K562 (cell line): ENCODE data around the gene MKRN2OS. TPM values are rescaled to one million over a fixed set of nuclear protein-coding genes. Genes with fewer than 3 reads are reported as not detected.

Experiments
- ATAC-seq: fragments of 200-7000 bp; cut with Tn5 transposase; 3 replicates; pipeline ENCODE4 v1.9.1; 2020; ENCODE audit warnings: moderate library complexity
- BruUV-seq: library from RNA; stranded (reverse); fragments of 400-500 nt; replicated peaks from 2 replicates; lab custom pipeline; 2021; lab: Mats Ljungman, UMichigan
- CTCF ChIA-PET: fragments of 300-600 bp; formaldehyde crosslinking; extraction: SDS; loops from one replicate; lab custom pipeline; 2021; ENCODE audit warnings: low intra/inter-chr PET ratio; lab: Yijun Ruan, JAX
- POLR2A ChIA-PET: fragments of 300-600, 350-650 bp; sonication (Branson Sonifier 250); formaldehyde crosslinking; extraction: SDS; loops from one replicate; lab custom pipeline; 2021; ENCODE audit warnings: antibody characterized with exemption, inconsistent platforms; lab: Yijun Ruan, JAX
- DNase-seq, 4 experiments: peaks; one replicate each; pipeline versions ENCODE4 v3.0.0 to v3.0.0-alpha.2; 2011 to 2018; ENCODE audit warnings: low spot score in 3 of 4, mixed read lengths in 3 of 4; ENCODE audit errors: extremely low read depth in 1 of 4
- FAIRE-seq: peaks from 2 replicates; lab custom pipeline; 2011; peaks lifted over from hg19 to GRCh38; lab: Jason Lieb, UNC
- H2AFZ ChIP-seq: 2 replicates; pipeline ENCODE4 v1.6.0; 2011; ENCODE audit warnings: low read depth, low read length, control low read depth, inconsistent platforms
- H3K27ac ChIP-seq: fragments of 200-600 bp; 3 replicates; pipeline ENCODE4 v1.8.0; 2011; ENCODE audit warnings: low read depth, mild to moderate bottlenecking, control low read depth, inconsistent platforms, low read length, moderate library complexity, mixed read lengths; ENCODE audit errors: extremely low read depth
- H3K27me3 ChIP-seq, 2 experiments: fragments of 300-600 bp in 1 of 2; 2 replicates in 1 of 2; 3 replicates in 1 of 2; pipeline versions ENCODE4 v1.6.0 to v1.8.0; 2011; ENCODE audit warnings: inconsistent platforms in 2 of 2, low read length in 2 of 2, mild to moderate bottlenecking in 1 of 2, mixed read lengths in 1 of 2, moderate library complexity in 1 of 2; ENCODE audit not compliant: control insufficient read depth in 2 of 2, insufficient read depth in 2 of 2
- H3K36me3 ChIP-seq: fragments of 300-600 bp; 3 replicates; pipeline ENCODE4 v1.8.0; 2011; ENCODE audit warnings: mild to moderate bottlenecking, low read length, inconsistent platforms; ENCODE audit not compliant: control insufficient read depth, insufficient read depth
- H3K4me1 ChIP-seq, 2 experiments: fragments of 200-600 bp in 1 of 2; replicated peaks in 1 of 2; 2 replicates in 1 of 2; 3 replicates in 1 of 2; pipeline versions ENCODE4 v1.5.1 to v1.8.0; 2011; ENCODE audit warnings: inconsistent platforms in 2 of 2, low read length in 2 of 2, mild to moderate bottlenecking in 1 of 2, mixed read lengths in 1 of 2, moderate library complexity in 1 of 2; ENCODE audit not compliant: control insufficient read depth in 2 of 2, insufficient read depth in 2 of 2
- H3K4me2 ChIP-seq: 2 replicates; pipeline ENCODE4 v1.6.1; 2011; ENCODE audit warnings: low read length, control low read depth, inconsistent platforms, mixed read lengths; ENCODE audit not compliant: insufficient read depth
- H3K4me3 ChIP-seq: fragments of 200-600 bp; sonication (generic), shearing (Covaris generic); 2 replicates; pipeline ENCODE4 v1.5.1; 2016; ENCODE audit warnings: control low read depth, inconsistent platforms
- H3K79me2 ChIP-seq: fragments of 200-600 bp; 3 replicates; pipeline ENCODE4 v1.8.0; 2011; ENCODE audit warnings: low read length, inconsistent platforms; ENCODE audit not compliant: control insufficient read depth, insufficient read depth
- H3K9ac ChIP-seq, 2 experiments: 2 replicates each; pipeline versions ENCODE4 v1.6.0 to v1.6.1; 2011; ENCODE audit warnings: low read depth in 2 of 2, low read length in 2 of 2, control low read depth in 1 of 2, inconsistent platforms in 1 of 2, mild to moderate bottlenecking in 1 of 2, mixed read lengths in 1 of 2; ENCODE audit not compliant: insufficient read depth in 1 of 2
- H3K9me1 ChIP-seq: one replicate; pipeline ENCODE4 v1.6.0; 2011; ENCODE audit warnings: inconsistent platforms, mild to moderate bottlenecking, low read length, moderate library complexity; ENCODE audit not compliant: control insufficient read depth, insufficient read depth
- H3K9me3 ChIP-seq: replicated peaks from 2 replicates; pipeline ENCODE4 v1.5.1; 2011; ENCODE audit warnings: low read depth, low read length, inconsistent platforms; ENCODE audit not compliant: control insufficient read depth, insufficient read depth
- H4K20me1 ChIP-seq: replicated peaks from 2 replicates; pipeline ENCODE4 v1.6.1; 2011; ENCODE audit warnings: low read length, inconsistent platforms, mixed read lengths; ENCODE audit not compliant: control insufficient read depth, insufficient read depth
- DPF2 ChIP-seq: fragments of 450-650 bp; IDR thresholded peaks from 2 replicates; pipeline ENCODE4 v1.6.1; 2016
- FOXA3 ChIP-seq, 2 experiments: fragments of 450-650 bp in 1 of 2; sonication (generic) in 1 of 2; formaldehyde crosslinking; IDR thresholded peaks in 1 of 2; conservative IDR thresholded peaks in 1 of 2; 2 replicates each; pipeline versions ENCODE4 v1.4.0 to v1.8.0; 2020 to 2022; ENCODE audit warnings: mild to moderate bottlenecking in 2 of 2, missing genetic modification reagents in 1 of 2
- POLR2AphosphoS2 ChIP-seq: IDR thresholded peaks from 2 replicates; pipeline ENCODE4 v1.6.1; 2012; ENCODE audit warnings: low read length, improper control_type of control experiment
- POLR2AphosphoS5 ChIP-seq: IDR thresholded peaks from 2 replicates; pipeline ENCODE4 v1.6.1; 2011; ENCODE audit warnings: mild to moderate bottlenecking, low read depth, low read length, moderate library complexity; ENCODE audit not compliant: control insufficient read depth, insufficient read depth
- PTBP1 ChIP-seq: fragments of 200-400 bp; formaldehyde crosslinking; IDR thresholded peaks from 2 replicates; pipeline ENCODE4 v1.6.1; 2017; ENCODE audit warnings: low read depth, low read length
- RAD51 ChIP-seq: fragments of 450-650 bp; IDR thresholded peaks from 2 replicates; pipeline ENCODE4 v1.7.1; 2016; ENCODE audit warnings: low read depth, mild to moderate bottlenecking, borderline replicate concordance
- XRCC4 ChIP-seq: IDR thresholded peaks from one replicate; pipeline ENCODE4 v1.6.1; 2011; ENCODE audit not compliant: insufficient read depth, insufficient read length; ENCODE audit errors: extremely low read depth
- WGBS: fragments of 100-300 bp; shearing (Covaris generic); methylation state at CpG from one replicate; pipeline ENCODE4 v1.1.6; 2016; ENCODE audit warnings: low coverage, mixed read lengths; ENCODE audit not compliant: insufficient coverage; ENCODE audit errors: missing lambda C conversion rate; 5-methylcytosine and 5-hydroxymethylcytosine counted together
- in situ Hi-C: fragments of 300-500 bp; cut with MboI; formaldehyde crosslinking; loops from 4 replicates; pipeline ENCODE4 v1.15.0; 2018; ENCODE audit warnings: inconsistent platforms, mixed read lengths
- intact Hi-C: fragments of 100-400 bp; cut with micrococcal nuclease; formaldehyde crosslinking; loops from 2 replicates; pipeline ENCODE4 v1.14.2; 2022
- polyA plus RNA-seq, 8 experiments: library from polyadenylated mRNA; depleted of rRNA in 4 of 8; stranded (reverse) in 5 of 8; unstranded in 3 of 8; fragments of >200 nt; fragmentation: Nextera tagmentation in 2 of 8; fragmentation: Illumina TruSeq in 1 of 8; extraction: Ambion mirVana in 2 of 8; extraction: Trizol in 1 of 8; gene quantifications; 2 replicates each; pipeline versions ENCODE4 v1.2.1 to v1.2.3, GENCODE V29; 2011 to 2014; ENCODE audit warnings: inconsistent platforms in 1 of 8, missing spikeins in 1 of 8
- total RNA-seq, 7 experiments: library from RNA; depleted of rRNA in 6 of 7; stranded (reverse); fragments of >200 nt in 6 of 7; fragmentation: Illumina TruSeq in 2 of 7; extraction: Trizol in 2 of 7; gene quantifications; 2 replicates each; pipeline versions ENCODE4 v1.2.1 to v1.2.3, GENCODE V29; 2011 to 2021; ENCODE audit warnings: low replicate concordance in 1 of 7
- TF ChIP-seq, protein P1 (sequence below), 2 experiments: fragments of 450-650 bp; IDR thresholded peaks; 2 replicates each; pipeline ENCODE4 v1.6.1; 2016
- TF ChIP-seq, protein P2 (sequence below): fragments of 250-450 bp; sonication (Bioruptor Pico); IDR thresholded peaks from 2 replicates; pipeline ENCODE4 v1.5.0; 2022; ENCODE audit warnings: mild to moderate bottlenecking

MKRN2OS gene
- total and polyA plus RNA-seq, 9 of the 15 experiments (the other 6 are each of a cell fraction or from before 2014, with no cell fraction given) = 0.11 to 0.27 (median 0.17) TPM; not detected in 6

DNA sequence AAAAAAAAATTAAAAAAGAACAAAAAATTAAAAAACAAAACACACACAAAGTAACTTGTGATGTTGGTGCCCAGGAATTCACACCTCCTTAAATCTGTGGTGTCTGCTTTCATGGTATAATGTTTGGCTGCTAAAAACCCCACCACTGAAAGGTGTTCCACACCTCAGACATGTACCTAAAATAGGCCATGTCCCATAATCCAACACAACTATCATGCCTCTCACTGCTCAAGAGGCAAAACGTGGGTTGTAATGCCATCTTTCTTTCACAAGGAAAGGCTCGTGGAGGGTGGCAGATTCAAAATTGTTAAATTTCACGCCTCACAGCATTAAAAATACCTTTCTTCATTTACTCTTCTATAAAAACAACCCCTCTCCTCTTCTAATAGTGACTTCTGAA, 41.1 kb upstream of the MKRN2OS start:
- H3K4me3 ChIP-seq = no peak overlapping the region
- H3K79me2 ChIP-seq = no peaks in the 10 kb centered on the region; the same call in 2 of the 3 replicates
- TF ChIP-seq PTBP1 (no peak), POLR2AphosphoS2 (0 out of 2 replicates have a peak, but pooled peaks have one; percentile 35)
- in situ Hi-C loops = no loop called here
- H3K9me3 ChIP-seq = no peaks in the 10 kb centered on the region
- peaks cover 19% of the 10 kb centered on the region; the same call in 1 of the 2 replicates for H4K20me1 ChIP-seq
- no peak for ATAC-seq
- H3K4me2 ChIP-seq = no peak overlapping the region
- H3K27me3 ChIP-seq = no peaks in the 10 kb centered on the region
- no peak overlapping the region for H2AFZ ChIP-seq
- H3K9ac ChIP-seq = no peak overlapping the region
- intact Hi-C loops = no loop called here
- 82% methylated on average over 3 of the region's 3 CpGs for WGBS
- DNase-seq = no peak
- no TSS peak for BruUV-seq
- no peaks in the 10 kb centered on the region for H3K9me1 ChIP-seq
- peaks cover 99% of the 10 kb centered on the region for H3K36me3 ChIP-seq
- POLR2A ChIA-PET = interaction anchor here (1.3 kb wide), 1 partner anchor 20 kb away, joined by 3 read pairs; no protein-coding TSS in a partner anchor
- no peak overlapping the region for H3K27ac ChIP-seq
- CTCF ChIA-PET = no interaction called here
- no peak for FAIRE-seq
- H3K4me1 ChIP-seq = no peaks in the 10 kb centered on the region

DNA sequence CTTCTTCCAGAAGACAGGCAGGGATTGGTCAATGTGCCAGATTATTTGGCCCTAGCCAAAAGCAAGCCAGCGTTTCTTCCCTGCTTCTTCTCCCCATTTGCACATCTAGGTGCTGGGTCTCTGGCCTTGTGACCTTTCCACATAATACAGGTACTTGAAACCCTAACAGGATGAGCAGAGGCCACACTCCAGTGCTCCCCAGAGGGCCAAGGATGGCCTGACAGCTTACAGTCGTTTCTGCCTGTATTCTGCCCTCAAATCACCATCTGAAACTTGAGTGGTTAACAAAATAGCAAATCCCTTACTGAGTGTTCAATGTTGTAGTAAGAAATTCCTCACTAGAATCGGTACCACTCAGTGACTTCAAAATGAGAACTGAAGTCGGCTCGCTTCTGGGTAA, 40.7 kb upstream of the MKRN2OS start:
- ChIA-PET CTCF (interaction anchor here (0.8 kb wide), 1 partner anchor 132 kb away, joined by 3 read pairs; no protein-coding TSS in a partner anchor), POLR2A (no interaction called here)
- no TSS peak for BruUV-seq
- Histone ChIP-seq H3K4me3 (no peak overlapping the region), H2AFZ (no peak overlapping the region), H3K36me3 (peaks cover 99% of the 10 kb centered on the region), H3K9me1 (no peaks in the 10 kb centered on the region), H3K9me3 (no peaks in the 10 kb centered on the region), H3K4me1 (no peaks in the 10 kb centered on the region), H3K9ac (no peak overlapping the region; a peak in 1 of 4 replicates), H3K79me2 (no peaks in the 10 kb centered on the region; the same call in 2 of the 3 replicates), H3K27me3 (no peaks in the 10 kb centered on the region), H3K4me2 (no peak overlapping the region), H4K20me1 (peaks cover 19% of the 10 kb centered on the region; the same call in 1 of the 2 replicates), H3K27ac (no peak overlapping the region)
- intact Hi-C loops (no loop called here), in situ Hi-C loops (no loop called here)
- ATAC-seq (no peak), FAIRE-seq (no peak), DNase-seq (no peak)
- WGBS = 76% methylated on average over 5 of the region's 5 CpGs
- TF ChIP-seq POLR2AphosphoS5 = peak; percentile 11; the same call in 1 of the 2 replicates
- TF ChIP-seq DPF2 = no peak
- no peak for TF ChIP-seq FOXA3 (CRISPR knock-in tag; conservative IDR thresholded peaks at IDR 0.05 in 1 of 2, IDR thresholded peaks at IDR 0.05 in 1 of 2)
- TF ChIP-seq, protein P1, sequence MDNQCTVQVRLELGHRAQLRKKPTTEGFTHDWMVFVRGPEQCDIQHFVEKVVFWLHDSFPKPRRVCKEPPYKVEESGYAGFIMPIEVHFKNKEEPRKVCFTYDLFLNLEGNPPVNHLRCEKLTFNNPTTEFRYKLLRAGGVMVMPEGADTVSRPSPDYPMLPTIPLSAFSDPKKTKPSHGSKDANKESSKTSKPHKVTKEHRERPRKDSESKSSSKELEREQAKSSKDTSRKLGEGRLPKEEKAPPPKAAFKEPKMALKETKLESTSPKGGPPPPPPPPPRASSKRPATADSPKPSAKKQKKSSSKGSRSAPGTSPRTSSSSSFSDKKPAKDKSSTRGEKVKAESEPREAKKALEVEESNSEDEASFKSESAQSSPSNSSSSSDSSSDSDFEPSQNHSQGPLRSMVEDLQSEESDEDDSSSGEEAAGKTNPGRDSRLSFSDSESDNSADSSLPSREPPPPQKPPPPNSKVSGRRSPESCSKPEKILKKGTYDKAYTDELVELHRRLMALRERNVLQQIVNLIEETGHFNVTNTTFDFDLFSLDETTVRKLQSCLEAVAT (IDR thresholded peaks at IDR 0.05) = no peak
- TF ChIP-seq, protein P2, sequence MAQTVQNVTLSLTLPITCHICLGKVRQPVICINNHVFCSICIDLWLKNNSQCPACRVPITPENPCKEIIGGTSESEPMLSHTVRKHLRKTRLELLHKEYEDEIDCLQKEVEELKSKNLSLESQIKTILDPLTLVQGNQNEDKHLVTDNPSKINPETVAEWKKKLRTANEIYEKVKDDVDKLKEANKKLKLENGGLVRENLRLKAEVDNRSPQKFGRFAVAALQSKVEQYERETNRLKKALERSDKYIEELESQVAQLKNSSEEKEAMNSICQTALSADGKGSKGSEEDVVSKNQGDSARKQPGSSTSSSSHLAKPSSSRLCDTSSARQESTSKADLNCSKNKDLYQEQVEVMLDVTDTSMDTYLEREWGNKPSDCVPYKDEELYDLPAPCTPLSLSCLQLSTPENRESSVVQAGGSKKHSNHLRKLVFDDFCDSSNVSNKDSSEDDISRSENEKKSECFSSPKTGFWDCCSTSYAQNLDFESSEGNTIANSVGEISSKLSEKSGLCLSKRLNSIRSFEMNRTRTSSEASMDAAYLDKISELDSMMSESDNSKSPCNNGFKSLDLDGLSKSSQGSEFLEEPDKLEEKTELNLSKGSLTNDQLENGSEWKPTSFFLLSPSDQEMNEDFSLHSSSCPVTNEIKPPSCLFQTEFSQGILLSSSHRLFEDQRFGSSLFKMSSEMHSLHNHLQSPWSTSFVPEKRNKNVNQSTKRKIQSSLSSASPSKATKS (CRISPR knock-in tag) = no peak
- TF ChIP-seq RAD51 = no peak
- TF ChIP-seq XRCC4 = no peak
